GM23338 (cell line): ENCODE measurements around the gene PPP1R9A.

Experiments
- EZH2 ChIP-seq: fragments of 200-600 bp; sonication (generic); IDR thresholded peaks from one replicate; pipeline ENCODE4 v1.8.0; 2017; ENCODE audit warnings: antibody characterized with exemption, mild to moderate bottlenecking, low read depth; ENCODE audit not compliant: unreplicated experiment
- EZH2phosphoT487 ChIP-seq: fragments of 200-600 bp; sonication (generic); IDR thresholded peaks from one replicate; pipeline ENCODE4 v1.8.1; 2018; ENCODE audit warnings: antibody characterized with exemption; ENCODE audit not compliant: unreplicated experiment
- JUNB ChIP-seq: IDR thresholded peaks from one replicate; pipeline ENCODE4 v1.6.1; 2016; ENCODE audit warnings: antibody characterized with exemption; ENCODE audit not compliant: unreplicated experiment
- POLR2AphosphoS5 ChIP-seq: IDR thresholded peaks from 2 replicates; pipeline ENCODE4 v1.6.1; 2016; ENCODE audit warnings: antibody characterized with exemption, low read depth
- TF ChIP-seq, protein P1 (sequence below), 2 experiments: fragments of 200-600 bp in 1 of 2; sonication (generic) in 1 of 2; conservative IDR thresholded peaks; 2 replicates each; pipeline versions ENCODE4 v1.5.1 to v1.6.1; 2016 to 2017; ENCODE audit warnings: antibody characterized with exemption in 2 of 2, low read depth in 2 of 2, mild to moderate bottlenecking in 2 of 2, moderate library complexity in 1 of 2
- TF ChIP-seq, protein P2 (sequence below): IDR thresholded peaks from one replicate; pipeline ENCODE4 v1.6.1; 2018; ENCODE audit warnings: antibody characterized with exemption; ENCODE audit not compliant: unreplicated experiment

DNA sequence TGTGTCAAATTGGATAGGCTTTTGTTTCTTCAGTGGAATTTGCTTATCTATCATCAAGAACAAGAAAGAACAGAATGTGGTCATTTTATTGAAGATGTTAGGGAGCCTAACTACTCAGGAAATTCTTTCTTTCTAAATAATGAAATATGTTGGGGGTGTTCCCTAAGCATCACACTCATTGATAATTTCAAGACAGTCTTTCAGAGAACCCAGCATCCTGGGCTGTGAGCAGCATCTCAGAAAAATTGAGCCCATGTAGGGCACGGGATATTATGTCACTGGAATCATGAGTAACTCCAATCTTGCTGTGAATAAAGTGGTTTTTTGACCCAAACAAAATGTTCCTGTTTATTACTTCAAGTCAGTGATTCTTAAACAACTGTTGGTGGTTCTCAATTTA lies 389.6 kb downstream of the PPP1R9A start:
- TF ChIP-seq POLR2AphosphoS5 (no peak), JUNB (no peak), EZH2 (no peak), EZH2phosphoT487 (no peak)
- TF ChIP-seq, protein P1, sequence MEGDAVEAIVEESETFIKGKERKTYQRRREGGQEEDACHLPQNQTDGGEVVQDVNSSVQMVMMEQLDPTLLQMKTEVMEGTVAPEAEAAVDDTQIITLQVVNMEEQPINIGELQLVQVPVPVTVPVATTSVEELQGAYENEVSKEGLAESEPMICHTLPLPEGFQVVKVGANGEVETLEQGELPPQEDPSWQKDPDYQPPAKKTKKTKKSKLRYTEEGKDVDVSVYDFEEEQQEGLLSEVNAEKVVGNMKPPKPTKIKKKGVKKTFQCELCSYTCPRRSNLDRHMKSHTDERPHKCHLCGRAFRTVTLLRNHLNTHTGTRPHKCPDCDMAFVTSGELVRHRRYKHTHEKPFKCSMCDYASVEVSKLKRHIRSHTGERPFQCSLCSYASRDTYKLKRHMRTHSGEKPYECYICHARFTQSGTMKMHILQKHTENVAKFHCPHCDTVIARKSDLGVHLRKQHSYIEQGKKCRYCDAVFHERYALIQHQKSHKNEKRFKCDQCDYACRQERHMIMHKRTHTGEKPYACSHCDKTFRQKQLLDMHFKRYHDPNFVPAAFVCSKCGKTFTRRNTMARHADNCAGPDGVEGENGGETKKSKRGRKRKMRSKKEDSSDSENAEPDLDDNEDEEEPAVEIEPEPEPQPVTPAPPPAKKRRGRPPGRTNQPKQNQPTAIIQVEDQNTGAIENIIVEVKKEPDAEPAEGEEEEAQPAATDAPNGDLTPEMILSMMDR (conservative IDR thresholded peaks at IDR 0.05; ENCODE audit: low read depth in 2 of 2), result no peak
- TF ChIP-seq, protein P2, sequence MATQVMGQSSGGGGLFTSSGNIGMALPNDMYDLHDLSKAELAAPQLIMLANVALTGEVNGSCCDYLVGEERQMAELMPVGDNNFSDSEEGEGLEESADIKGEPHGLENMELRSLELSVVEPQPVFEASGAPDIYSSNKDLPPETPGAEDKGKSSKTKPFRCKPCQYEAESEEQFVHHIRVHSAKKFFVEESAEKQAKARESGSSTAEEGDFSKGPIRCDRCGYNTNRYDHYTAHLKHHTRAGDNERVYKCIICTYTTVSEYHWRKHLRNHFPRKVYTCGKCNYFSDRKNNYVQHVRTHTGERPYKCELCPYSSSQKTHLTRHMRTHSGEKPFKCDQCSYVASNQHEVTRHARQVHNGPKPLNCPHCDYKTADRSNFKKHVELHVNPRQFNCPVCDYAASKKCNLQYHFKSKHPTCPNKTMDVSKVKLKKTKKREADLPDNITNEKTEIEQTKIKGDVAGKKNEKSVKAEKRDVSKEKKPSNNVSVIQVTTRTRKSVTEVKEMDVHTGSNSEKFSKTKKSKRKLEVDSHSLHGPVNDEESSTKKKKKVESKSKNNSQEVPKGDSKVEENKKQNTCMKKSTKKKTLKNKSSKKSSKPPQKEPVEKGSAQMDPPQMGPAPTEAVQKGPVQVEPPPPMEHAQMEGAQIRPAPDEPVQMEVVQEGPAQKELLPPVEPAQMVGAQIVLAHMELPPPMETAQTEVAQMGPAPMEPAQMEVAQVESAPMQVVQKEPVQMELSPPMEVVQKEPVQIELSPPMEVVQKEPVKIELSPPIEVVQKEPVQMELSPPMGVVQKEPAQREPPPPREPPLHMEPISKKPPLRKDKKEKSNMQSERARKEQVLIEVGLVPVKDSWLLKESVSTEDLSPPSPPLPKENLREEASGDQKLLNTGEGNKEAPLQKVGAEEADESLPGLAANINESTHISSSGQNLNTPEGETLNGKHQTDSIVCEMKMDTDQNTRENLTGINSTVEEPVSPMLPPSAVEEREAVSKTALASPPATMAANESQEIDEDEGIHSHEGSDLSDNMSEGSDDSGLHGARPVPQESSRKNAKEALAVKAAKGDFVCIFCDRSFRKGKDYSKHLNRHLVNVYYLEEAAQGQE, result no peak
